Measurements from ENCODE around the gene ADAM30.

The ADAM30 gene

GRCh38 chr1:119918301-119918700 lies 22.0 kb upstream of the ADAM30 start:
- Histone ChIP-seq H3K9ac (ENCODE audit: low read depth, low read length) (no peak overlapping the region), H3K36me3 (ENCODE audit: insufficient read depth, low read length) (peaks cover 40% of the 10 kb centered on the region), H3K4me1 (ENCODE audit: insufficient read depth, low read length) (no peaks in the 10 kb centered on the region), H3K9me3 (ENCODE audit: control insufficient read depth, insufficient read depth, low read length) (no peaks in the 10 kb centered on the region)

GRCh38 chr1:119917304-119918055 lies 21.2 kb upstream of the ADAM30 start:
- Histone ChIP-seq H3K4me1 (ENCODE audit: insufficient read depth, low read length) (no peaks in the 10 kb centered on the region), H3K9ac (ENCODE audit: low read depth, low read length) (no peak overlapping the region), H3K36me3 (ENCODE audit: insufficient read depth, low read length) (peaks cover 43% of the 10 kb centered on the region), H3K9me3 (ENCODE audit: control insufficient read depth, insufficient read depth, low read length) (no peaks in the 10 kb centered on the region)

GRCh38 chr1:119915517-119915916 lies 19.2 kb upstream of the ADAM30 start:
- Histone ChIP-seq H3K4me1 (ENCODE audit: insufficient read depth, low read length) (peaks cover 3% of the 10 kb centered on the region; the same call in 1 of the 2 replicates), H3K9ac (ENCODE audit: low read depth, low read length) (no peak overlapping the region), H3K36me3 (ENCODE audit: insufficient read depth, low read length) (peaks cover 27% of the 10 kb centered on the region), H3K9me3 (ENCODE audit: control insufficient read depth, insufficient read depth, low read length) (no peaks in the 10 kb centered on the region)

GRCh38 chr1:119914071-119914470 lies 17.8 kb upstream of the ADAM30 start:
- Histone ChIP-seq H3K36me3 (ENCODE audit: insufficient read depth, low read length) (peaks cover 25% of the 10 kb centered on the region), H3K9me3 (ENCODE audit: control insufficient read depth, insufficient read depth, low read length) (no peaks in the 10 kb centered on the region), H3K9ac (ENCODE audit: low read depth, low read length) (no peak overlapping the region), H3K4me1 (ENCODE audit: insufficient read depth, low read length) (peaks cover 7% of the 10 kb centered on the region; the same call in 1 of the 2 replicates)

GRCh38 chr1:119912963-119913362 lies 16.6 kb upstream of the ADAM30 start:
- H3K9me3 ChIP-seq (ENCODE audit: control insufficient read depth, insufficient read depth, low read length), result no peaks in the 10 kb centered on the region
- H3K9ac ChIP-seq (ENCODE audit: low read depth, low read length), result no peak overlapping the region
- peaks cover 24% of the 10 kb centered on the region for H3K36me3 ChIP-seq (ENCODE audit: insufficient read depth, low read length)
- peaks cover 7% of the 10 kb centered on the region; the same call in 1 of the 2 replicates for H3K4me1 ChIP-seq (ENCODE audit: insufficient read depth, low read length)

- no peaks in the 10 kb centered on the region for H3K9me3 ChIP-seq (ENCODE audit: control insufficient read depth, insufficient read depth, low read length)
- H3K36me3 ChIP-seq (ENCODE audit: insufficient read depth, low read length), result peaks cover 14% of the 10 kb centered on the region; the same call in 1 of the 2 replicates
- H3K4me1 ChIP-seq (ENCODE audit: insufficient read depth, low read length), result peaks cover 7% of the 10 kb centered on the region; the same call in 1 of the 2 replicates
- no peak overlapping the region for H3K9ac ChIP-seq (ENCODE audit: low read depth, low read length)
Observed at GRCh38 chr1:119911775-119912174, 15.5 kb upstream of the ADAM30 start.

GRCh38 chr1:119910618-119911017 lies 14.3 kb upstream of the ADAM30 start:
- Histone ChIP-seq H3K9ac (ENCODE audit: low read depth, low read length) (no peak overlapping the region), H3K9me3 (ENCODE audit: control insufficient read depth, insufficient read depth, low read length) (no peaks in the 10 kb centered on the region), H3K4me1 (ENCODE audit: insufficient read depth, low read length) (peaks cover 7% of the 10 kb centered on the region; the same call in 1 of the 2 replicates), H3K36me3 (ENCODE audit: insufficient read depth, low read length) (peaks cover 9% of the 10 kb centered on the region; the same call in 1 of the 2 replicates)

- H3K9ac ChIP-seq (ENCODE audit: low read depth, low read length), result no peak overlapping the region
- 0 out of 2 replicates have a peak, but pooled peaks cover 4% of the 10 kb centered on the region for H3K36me3 ChIP-seq (ENCODE audit: insufficient read depth, low read length)
- H3K4me1 ChIP-seq (ENCODE audit: insufficient read depth, low read length), result peaks cover 7% of the 10 kb centered on the region; the same call in 1 of the 2 replicates
- H3K9me3 ChIP-seq (ENCODE audit: control insufficient read depth, insufficient read depth, low read length), result no peaks in the 10 kb centered on the region
Observed at GRCh38 chr1:119909890-119910596, 13.7 kb upstream of the ADAM30 start.

GRCh38 chr1:119908661-119909060 lies 12.3 kb upstream of the ADAM30 start:
- H3K4me1 ChIP-seq (ENCODE audit: insufficient read depth, low read length), result peaks cover 7% of the 10 kb centered on the region; the same call in 1 of the 2 replicates
- H3K9ac ChIP-seq (ENCODE audit: low read depth, low read length), result no peak overlapping the region
- no peaks in the 10 kb centered on the region for H3K9me3 ChIP-seq (ENCODE audit: control insufficient read depth, insufficient read depth, low read length)
- 0 out of 2 replicates have a peak, but pooled peaks cover 3% of the 10 kb centered on the region for H3K36me3 ChIP-seq (ENCODE audit: insufficient read depth, low read length)

GRCh38 chr1:119906927-119907652 lies 10.8 kb upstream of the ADAM30 start:
- H3K9ac ChIP-seq (ENCODE audit: low read depth, low read length), result no peak overlapping the region
- H3K36me3 ChIP-seq (ENCODE audit: insufficient read depth, low read length), result no peaks in the 10 kb centered on the region
- peaks cover 7% of the 10 kb centered on the region; the same call in 1 of the 2 replicates for H3K4me1 ChIP-seq (ENCODE audit: insufficient read depth, low read length)
- H3K9me3 ChIP-seq (ENCODE audit: control insufficient read depth, insufficient read depth, low read length), result no peaks in the 10 kb centered on the region

GRCh38 chr1:119903443-119903835 lies 7.1 kb upstream of the ADAM30 start:
- Histone ChIP-seq H3K4me1 (ENCODE audit: insufficient read depth, low read length) (no peaks in the 10 kb centered on the region), H3K9ac (ENCODE audit: low read depth, low read length) (no peak overlapping the region)

GRCh38 chr1:119902775-119903442 lies 6.6 kb upstream of the ADAM30 start:
- Histone ChIP-seq H3K9me3 (ENCODE audit: control insufficient read depth, insufficient read depth, low read length) (no peaks in the 10 kb centered on the region), H3K4me1 (ENCODE audit: insufficient read depth, low read length) (no peaks in the 10 kb centered on the region), H3K36me3 (ENCODE audit: insufficient read depth, low read length) (no peaks in the 10 kb centered on the region), H3K9ac (ENCODE audit: low read depth, low read length) (no peak overlapping the region)

More at GRCh38 chr1:119903443-119903835, 7.1 kb upstream of the ADAM30 start:
- no peaks in the 10 kb centered on the region for H3K36me3 ChIP-seq (ENCODE audit: insufficient read depth, low read length)
- no peaks in the 10 kb centered on the region for H3K9me3 ChIP-seq (ENCODE audit: control insufficient read depth, insufficient read depth, low read length)

GRCh38 chr1:119898981-119899720 lies 2.8 kb upstream of the ADAM30 start:
- no peak overlapping the region for H3K9ac ChIP-seq (ENCODE audit: low read depth, low read length)
- H3K36me3 ChIP-seq (ENCODE audit: insufficient read depth, low read length), result no peaks in the 10 kb centered on the region
- H3K4me1 ChIP-seq (ENCODE audit: insufficient read depth, low read length), result no peaks in the 10 kb centered on the region
- no peaks in the 10 kb centered on the region for H3K9me3 ChIP-seq (ENCODE audit: control insufficient read depth, insufficient read depth, low read length)

Measured in ES-I3 (cell line).